ENCODE results near the gene ANLN. TPM values are rescaled to one million over a fixed set of nuclear protein-coding genes. Genes with fewer than 3 reads are reported as not detected.
"Not testable (repeated sequence)": the region's sequence is repeated elsewhere in the genome, so short reads cannot be mapped to it uniquely, and the experiment has no call there.

Gene ANLN
- total RNA-seq, 1 experiment from 2014 or later = 67.6 TPM

DNA sequence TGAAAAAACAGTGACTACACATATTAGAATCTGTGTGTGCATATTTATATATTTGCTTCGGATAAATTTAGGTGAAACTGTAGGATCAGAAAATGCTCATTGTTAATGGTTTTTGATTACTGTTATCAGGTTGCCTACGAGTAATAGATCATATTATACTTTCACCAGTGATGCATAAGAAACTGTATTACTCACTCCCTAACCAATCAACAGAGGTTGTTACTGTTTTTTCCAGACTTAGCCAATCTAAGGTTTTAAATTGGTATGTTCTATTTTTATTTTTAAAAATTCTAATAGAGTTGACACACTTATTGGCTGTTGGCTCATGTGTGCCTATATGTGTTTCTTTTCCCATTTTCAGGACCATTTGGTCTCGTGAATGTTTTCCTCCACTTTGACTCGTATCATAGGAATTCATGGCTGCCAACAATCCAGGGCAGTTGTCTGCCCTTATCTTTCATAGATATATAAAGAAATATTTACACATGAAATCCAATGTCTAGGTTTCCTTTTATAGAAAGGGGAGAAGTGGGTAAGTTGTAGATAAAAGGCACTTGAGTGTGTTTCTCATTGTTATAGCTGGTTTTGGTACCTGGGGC lies 59.2 kb downstream of the ANLN start:
- in situ Hi-C loops (cut with HindIII; ENCODE audit: low pct_unique_long_range_greater_than_20kb, low sequenced_read_pairs) = no loop called here
- DNase-seq (ENCODE audit: low read depth, low spot score) = no peak

DNA sequence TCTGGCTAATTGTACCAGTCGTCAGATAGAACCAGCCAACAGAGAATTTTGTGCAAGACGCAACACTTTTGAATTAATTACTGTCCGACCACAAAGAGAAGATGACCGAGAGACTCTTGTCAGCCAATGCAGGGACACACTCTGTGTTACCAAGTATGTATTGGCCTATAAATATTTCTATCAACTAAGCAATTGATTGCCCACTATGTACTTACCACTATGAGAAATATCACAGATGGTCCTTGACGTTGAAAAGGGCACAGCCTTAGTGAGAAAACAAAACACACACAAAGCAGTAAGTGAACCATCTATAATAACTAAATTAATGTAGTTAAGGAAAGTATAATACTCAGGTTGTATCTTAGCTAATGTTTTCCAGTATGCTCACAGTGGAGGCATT lies 60.0 kb downstream of the ANLN start:
- in situ Hi-C loops (cut with HindIII; ENCODE audit: low pct_unique_long_range_greater_than_20kb, low sequenced_read_pairs) = no loop called here
- no peak for DNase-seq (ENCODE audit: low read depth, low spot score)

DNA sequence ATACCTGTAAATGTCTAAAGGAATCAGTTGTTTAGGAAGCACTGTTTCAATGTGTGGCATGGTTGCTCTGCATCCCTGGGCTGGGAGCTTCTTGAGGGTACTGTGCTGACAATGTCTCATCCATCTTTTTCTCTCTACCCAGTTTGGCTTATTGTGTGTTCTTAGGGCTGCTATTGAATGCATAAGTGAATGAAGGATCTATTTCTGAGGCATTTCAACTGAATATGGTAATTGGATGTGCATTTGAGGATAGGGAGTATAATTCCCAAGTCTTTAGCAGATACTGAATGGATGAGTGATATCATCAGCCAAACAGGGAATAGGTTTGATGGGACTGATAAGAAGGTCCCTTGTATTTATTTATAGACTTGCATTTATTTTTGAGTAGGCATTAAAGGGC lies 64.1 kb downstream of the ANLN start:
- DNase-seq (ENCODE audit: low read depth, low spot score) = no peak
- in situ Hi-C loops (cut with HindIII; ENCODE audit: low pct_unique_long_range_greater_than_20kb, low sequenced_read_pairs) = no loop called here

DNA sequence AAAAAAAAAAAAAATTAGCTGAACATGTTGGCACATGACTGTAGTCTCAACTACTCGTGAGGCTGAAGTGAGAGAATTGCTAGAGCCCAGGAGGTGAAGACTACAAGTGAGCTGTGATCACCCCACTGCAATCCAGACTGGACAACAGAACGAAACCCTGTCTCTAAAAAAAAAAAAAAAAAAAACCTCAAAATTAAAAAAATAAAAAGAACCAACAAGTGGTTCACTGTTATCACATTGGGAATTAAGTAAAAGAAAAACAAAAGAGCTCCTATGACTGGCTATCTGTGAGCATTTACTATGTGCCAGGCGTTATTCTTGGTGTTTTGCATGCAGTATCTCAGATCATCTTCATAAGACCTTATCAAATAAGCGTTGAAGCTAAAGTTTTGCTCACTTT lies 66.0 kb downstream of the ANLN start:
- DNase-seq (ENCODE audit: low read depth, low spot score) = peak; percentile 54
- in situ Hi-C loops (cut with HindIII; ENCODE audit: low pct_unique_long_range_greater_than_20kb, low sequenced_read_pairs) = no loop called here

DNA sequence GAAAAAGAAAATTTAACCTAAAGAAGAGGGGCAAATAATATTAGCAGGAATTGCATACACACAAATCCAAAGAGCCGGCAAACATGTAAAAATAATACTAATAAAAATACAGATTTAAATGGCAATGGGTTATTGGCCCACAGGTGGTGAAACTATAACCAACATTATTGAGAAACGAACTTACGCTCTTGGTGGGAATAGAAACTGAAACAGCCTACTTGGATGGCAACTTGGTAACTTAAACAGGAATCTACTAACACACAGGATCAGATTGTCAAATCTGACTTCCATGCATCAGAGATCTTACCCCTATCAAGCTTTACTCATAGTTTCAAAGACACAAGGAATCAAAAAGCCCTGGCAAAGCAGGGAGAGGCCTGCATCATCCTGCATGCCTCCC lies 66.5 kb downstream of the ANLN start:
- no peak for DNase-seq (ENCODE audit: low read depth, low spot score)
- in situ Hi-C loops (cut with HindIII; ENCODE audit: low pct_unique_long_range_greater_than_20kb, low sequenced_read_pairs) = no loop called here

DNA sequence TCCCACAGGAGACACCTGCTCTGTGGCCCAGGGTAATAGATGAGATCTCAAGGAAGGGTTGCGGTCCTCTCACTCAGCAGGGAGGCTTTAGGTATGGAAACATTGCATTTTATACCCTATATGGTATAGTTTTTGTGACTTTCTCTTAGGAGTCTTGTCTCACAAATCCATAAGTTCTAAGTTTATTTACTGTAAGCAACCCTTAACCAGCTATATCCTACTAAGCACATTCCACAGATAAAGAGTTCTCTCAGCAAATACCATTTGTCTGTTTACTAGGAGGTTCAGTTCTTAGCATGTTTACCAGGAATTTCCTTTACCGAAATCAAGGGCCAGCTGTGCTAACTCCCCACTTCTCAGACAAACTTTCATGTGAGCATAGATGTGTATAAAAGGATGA lies 66.9 kb downstream of the ANLN start:
- in situ Hi-C loops (cut with HindIII; ENCODE audit: low pct_unique_long_range_greater_than_20kb, low sequenced_read_pairs) = no loop called here

DNA sequence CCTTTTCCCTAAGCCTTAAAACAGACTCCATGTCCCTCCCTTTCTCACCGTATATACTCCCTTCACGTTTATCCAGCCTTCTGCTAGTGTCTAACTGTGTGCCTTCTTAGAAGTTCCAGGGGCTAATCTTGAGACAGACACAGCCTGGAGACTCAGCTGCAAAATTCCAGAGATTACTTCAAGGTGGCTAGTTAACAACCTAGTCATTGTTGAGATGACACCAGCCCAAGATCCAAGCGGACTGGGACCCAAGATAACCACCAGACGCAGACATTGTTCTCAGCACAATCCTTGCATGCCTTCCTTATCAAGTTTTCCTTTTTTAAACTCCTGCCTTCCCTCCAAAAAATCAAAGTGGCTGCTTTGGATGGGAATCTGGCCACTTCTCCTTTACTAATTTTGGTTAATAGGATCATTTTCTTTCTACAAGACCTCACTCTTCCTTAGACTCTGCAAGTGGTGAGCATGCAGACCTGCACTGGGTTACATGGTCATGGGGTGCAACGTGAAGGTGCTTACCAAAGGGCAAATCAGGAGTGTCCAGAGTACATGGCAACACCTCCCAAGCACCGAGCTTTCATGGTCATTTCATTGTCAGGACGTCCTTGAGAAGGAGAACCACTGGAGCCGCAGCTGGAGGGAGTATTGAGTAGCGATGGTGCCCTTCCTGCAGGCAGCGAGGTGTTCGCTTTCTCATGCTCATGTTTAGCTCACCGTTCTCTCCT lies 69.7 kb downstream of the ANLN start:
- DNase-seq (ENCODE audit: low read depth, low spot score) = no peak
- in situ Hi-C loops (cut with HindIII; ENCODE audit: low pct_unique_long_range_greater_than_20kb, low sequenced_read_pairs) = no loop called here

More for the DNA sequence above, 66.9 kb downstream of the ANLN start:
- no peak for DNase-seq (ENCODE audit: low read depth, low spot score)

DNA sequence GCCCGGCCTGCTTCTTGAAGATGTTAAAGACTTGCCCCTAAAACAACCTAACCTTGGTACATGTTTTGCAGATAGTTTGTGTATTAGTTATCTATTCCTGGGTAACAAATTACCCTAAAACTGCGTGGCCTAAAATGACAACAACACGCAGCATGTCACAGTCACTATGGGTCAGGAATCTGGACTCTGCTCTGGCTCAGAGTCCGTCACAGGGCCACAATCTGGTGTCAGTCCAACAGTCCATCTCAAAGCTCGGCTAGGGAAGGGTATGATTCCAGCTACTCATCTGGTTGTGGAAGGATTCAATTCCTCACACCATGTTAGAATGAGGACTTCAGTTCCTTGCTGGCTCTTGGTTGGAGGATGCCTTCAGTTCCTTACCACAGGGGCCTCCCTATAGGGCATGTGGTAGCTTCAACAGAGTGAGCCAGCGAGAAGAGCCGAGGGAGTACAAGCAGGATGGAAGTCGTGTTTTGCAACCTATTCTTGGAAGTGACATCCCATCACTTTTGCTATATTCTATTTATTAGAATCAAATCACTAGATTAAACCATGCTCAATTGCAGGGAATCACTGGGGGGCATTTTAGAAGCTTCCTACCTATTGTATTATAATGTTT lies 71.3 kb downstream of the ANLN start:
- no peak for DNase-seq (ENCODE audit: low read depth, low spot score)
- in situ Hi-C loops (cut with HindIII; ENCODE audit: low pct_unique_long_range_greater_than_20kb, low sequenced_read_pairs) = no loop called here

DNA sequence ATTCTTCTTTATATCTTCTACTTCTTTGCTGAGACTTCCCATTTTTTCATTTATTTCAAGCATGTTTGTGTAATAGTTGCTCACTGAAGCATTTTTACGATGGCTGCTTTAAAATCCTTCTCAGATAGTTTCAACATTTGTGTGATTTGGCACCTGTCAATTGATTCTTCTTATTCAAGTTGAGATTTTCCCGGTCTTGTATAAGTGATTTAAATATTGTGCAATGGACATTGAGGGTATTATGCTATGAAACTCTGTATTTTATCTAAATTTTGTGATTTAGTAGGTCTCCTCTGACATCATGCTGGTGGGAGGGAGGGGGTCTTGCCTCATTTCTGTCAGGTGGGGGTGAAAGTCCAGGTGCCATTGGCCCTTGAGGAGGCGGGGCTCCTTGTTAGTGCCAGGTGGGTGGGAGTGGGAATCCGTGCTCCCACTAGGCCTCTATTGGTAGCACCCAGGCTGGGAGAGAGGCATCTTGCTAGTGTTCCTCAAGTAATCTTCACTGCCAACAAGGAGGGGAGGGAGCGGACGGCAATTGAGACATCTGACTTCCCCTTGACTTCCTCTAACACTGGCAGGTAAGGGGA lies 73.0 kb downstream of the ANLN start:
- in situ Hi-C loops (cut with HindIII; ENCODE audit: low pct_unique_long_range_greater_than_20kb, low sequenced_read_pairs) = no loop called here
- DNase-seq (ENCODE audit: low read depth, low spot score) = no peak

DNA sequence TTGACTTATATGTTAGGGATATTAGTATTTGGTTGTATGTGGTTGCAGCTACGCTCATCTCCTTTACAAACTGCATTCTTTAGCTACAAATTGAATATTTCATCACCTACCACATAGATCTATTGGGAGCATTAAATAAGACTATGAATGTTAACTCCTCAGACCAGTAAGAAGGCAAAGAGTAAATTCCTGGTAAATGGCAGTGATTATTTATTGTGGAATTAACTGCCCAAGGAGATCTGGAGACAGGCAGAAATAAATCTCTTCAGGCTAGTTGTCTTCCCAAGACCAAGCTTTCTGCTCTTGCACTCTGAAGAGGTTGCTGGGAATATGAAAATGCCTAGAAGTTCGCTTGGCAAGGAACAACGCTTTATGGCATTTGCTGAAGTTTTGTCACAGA lies 74.6 kb downstream of the ANLN start:
- no peak for DNase-seq (ENCODE audit: low read depth, low spot score)
- in situ Hi-C loops (cut with HindIII; ENCODE audit: low pct_unique_long_range_greater_than_20kb, low sequenced_read_pairs) = no loop called here

DNA sequence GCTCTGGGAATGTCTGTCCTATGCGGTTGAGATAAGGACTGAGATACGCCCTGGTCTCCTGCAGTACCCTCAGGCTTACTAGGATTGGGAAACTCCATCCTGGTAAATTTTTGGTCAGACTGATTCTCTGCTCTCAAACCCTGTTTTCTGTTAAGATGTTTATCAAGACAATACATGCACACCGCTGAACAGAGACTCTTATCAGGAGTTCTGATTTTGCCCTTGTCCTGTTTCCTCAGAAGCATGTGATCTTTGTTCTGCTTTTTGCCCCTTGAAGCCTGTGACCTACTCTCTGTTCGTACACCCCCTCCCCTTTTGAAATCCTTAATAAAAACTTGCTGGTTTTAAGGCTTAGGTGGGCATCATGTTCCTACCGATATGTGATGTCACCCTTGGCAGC lies 76.3 kb downstream of the ANLN start:
- in situ Hi-C loops (cut with HindIII; ENCODE audit: low pct_unique_long_range_greater_than_20kb, low sequenced_read_pairs); DNase-seq (ENCODE audit: low read depth, low spot score): not testable (repeated sequence)

DNA sequence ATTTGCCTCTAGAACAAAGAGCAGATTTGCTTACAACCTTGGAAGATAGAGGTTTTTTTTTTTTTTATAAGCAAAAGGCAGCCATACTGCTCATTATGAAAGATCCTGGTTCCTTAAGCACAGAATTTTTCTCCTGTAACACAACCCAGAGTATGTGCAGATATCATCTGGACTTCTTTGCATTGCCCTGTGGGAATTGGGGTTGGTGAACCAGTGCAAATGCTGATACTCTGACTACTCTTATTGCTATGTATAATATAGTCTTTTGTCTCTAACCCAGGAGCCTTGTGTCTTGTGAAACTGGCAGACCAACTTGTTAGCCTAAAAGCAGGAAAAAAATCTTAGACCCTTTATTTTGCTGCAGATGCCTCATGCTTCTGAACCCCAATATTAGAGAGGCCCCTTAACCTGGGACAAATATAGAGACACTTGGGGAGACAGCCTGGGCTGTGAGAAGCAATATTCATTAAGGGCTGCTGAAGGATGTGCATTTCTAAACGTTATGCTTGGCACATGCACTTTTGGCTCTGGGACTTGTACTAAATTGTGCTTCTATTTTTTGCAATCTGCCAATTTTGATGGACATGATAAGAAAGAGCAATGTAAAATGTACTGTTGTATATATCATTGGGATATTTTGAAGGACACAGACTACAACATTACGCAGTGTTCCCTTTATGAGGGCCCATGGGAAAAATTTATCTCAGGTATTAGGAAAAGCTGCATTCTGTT lies 78.9 kb downstream of the ANLN start:
- in situ Hi-C loops (cut with HindIII; ENCODE audit: low pct_unique_long_range_greater_than_20kb, low sequenced_read_pairs) = no loop called here
- no peak for DNase-seq (ENCODE audit: low read depth, low spot score)

DNA sequence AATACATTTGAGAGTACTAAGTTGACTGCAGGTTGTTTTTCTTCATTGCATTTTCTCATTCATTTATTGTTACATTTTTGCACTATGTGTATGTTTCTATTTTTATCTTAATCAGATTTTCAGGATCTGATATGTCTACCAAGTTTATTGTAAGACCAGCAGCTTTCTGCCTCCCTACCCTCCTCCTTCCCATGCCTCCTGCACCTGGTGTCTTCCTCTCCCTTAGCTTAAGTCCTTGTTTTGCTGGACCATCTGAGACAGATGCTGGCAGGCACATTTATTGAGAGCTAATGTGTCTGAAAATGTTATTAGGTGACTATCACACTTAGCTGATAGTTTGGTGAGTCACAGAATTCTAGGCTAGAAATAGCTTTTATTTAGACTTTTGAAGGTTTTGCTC lies 79.6 kb downstream of the ANLN start:
- no peak for DNase-seq (ENCODE audit: low read depth, low spot score)
- in situ Hi-C loops (cut with HindIII; ENCODE audit: low pct_unique_long_range_greater_than_20kb, low sequenced_read_pairs) = no loop called here

DNA sequence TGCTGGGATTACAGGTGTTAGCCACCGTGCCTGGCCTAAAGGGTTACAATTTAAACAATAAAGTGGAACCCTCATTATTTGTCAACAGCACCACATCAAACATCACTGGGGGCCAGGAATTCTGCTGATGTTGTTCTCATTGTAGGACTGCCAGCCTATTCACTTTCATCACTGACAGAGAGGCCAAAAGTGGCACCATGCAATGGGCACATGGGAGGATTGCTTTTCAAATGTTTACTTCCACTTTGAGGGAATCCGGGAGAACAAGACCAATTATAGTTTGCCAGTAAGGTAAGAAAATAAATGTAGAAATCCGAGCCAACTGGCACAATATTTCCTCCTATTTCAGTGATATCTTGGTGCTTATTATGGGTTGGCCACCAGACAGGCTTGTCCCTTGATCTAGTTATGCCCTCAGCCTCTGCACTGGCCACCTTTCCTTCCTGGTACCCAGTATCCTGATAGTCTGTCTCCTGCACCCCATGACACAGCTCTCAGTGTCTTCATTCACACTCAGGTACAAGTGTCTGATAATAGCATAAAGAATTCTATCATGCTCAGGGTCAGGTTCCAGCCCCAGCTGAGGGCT lies 82.6 kb downstream of the ANLN start:
- in situ Hi-C loops (cut with HindIII; ENCODE audit: low pct_unique_long_range_greater_than_20kb, low sequenced_read_pairs) = no loop called here

DNA sequence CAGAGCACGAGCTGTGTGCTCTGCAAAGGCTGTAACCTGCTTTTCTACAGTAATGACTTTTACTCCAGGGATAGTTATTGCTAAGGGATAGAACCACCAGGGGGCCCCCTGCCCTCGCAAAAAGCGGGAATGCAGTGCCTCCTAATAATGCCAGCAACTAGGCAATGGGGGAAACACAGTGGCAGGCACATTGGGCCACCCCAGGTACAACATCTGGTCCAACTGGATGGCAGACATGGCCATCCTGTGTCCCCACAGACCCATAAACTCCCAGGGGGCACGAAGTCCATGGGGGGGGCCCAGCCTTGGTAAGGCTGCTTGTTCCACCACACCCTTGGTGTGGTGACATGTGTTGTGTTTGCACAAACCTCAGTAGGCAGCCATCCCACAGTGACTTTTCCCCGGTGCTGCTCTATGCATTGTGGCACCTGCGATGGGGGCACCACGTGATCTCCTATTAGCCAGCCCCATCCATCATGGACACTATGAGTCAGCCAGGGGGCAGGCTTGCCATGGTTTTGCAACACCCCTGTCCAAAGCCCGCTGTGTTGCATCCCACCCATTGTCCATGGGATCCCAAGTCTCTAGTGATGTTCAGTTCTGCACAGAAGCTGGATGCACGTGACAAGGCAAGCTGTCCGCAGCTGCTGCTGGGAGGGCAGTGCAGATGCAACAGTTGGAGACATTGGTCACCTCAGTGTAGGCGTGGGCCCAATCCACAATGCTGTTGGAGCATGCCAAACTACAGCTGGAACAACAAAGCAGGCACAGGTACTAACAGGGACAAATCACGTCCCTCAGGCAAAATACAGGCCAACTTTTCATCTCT lies 84.0 kb downstream of the ANLN start:
- in situ Hi-C loops (cut with HindIII; ENCODE audit: low pct_unique_long_range_greater_than_20kb, low sequenced_read_pairs) = no loop called here

More for the DNA sequence above, 82.6 kb downstream of the ANLN start:
- no peak for DNase-seq (ENCODE audit: low read depth, low spot score)

DNA sequence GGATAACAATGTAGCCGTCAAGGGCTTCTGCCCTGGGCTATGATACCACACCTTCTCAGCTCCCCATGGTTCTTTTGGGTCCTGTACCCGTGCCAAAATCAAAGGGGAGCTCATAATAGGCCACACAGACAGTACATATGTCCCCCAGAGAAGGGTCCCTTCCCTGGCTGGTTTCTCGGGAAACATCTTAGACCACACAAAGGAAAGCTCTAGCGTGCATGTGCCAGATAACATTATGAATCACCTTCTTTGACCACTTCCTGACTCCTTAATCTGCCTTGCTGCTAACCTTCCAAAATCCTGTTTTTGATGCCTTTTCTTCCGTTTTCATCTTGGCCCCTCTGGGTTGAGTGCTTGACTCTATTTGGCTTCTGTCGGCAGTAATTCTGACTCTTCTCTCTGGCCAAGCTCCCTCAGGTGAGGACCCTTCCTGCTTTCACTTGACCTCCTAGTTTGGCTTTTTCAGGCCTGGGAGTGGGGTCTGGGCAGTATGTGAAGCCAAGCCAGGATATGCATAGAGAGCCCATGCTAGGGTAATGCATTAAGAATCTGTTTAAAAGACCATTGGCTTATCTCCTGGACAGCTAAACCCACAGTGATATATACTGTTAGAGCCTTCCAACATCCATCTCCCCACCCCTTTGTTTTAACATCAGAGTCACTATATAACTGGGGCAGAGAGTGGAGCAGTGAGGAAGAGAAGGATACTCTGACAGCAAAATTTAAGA lies 84.8 kb downstream of the ANLN start:
- in situ Hi-C loops (cut with HindIII; ENCODE audit: low pct_unique_long_range_greater_than_20kb, low sequenced_read_pairs) = no loop called here

More for the DNA sequence above, 84.0 kb downstream of the ANLN start:
- DNase-seq (ENCODE audit: low read depth, low spot score) = peak; percentile 69

More for the DNA sequence above, 84.8 kb downstream of the ANLN start:
- DNase-seq (ENCODE audit: low read depth, low spot score) = no peak

All from SK-MEL-5 (cell line).